ENCODE results near the gene FAM184B.

DNA sequence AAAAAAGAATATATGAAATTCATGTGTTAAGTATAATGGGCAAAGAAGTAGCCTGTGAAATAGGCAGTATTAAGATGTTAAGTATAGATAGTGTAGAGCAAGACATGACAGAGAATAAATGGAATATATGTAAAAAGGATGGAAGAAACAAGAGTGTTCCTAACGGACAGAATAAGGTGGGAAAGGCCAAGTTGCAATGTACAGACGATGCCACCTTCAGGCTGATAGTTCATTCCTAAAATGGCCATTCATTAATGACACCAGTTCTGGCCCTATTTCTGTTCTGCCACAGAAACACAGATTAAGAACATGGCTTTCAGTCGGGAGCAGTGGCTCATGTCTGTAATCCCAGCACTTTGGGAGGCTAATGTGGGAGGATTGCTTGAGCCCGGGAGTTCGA, 4.4 kb upstream of the FAM184B start:
- no peak for TF ChIP-seq POLR2A (IDR thresholded peaks at IDR 0.05)
- TF ChIP-seq, protein P1, sequence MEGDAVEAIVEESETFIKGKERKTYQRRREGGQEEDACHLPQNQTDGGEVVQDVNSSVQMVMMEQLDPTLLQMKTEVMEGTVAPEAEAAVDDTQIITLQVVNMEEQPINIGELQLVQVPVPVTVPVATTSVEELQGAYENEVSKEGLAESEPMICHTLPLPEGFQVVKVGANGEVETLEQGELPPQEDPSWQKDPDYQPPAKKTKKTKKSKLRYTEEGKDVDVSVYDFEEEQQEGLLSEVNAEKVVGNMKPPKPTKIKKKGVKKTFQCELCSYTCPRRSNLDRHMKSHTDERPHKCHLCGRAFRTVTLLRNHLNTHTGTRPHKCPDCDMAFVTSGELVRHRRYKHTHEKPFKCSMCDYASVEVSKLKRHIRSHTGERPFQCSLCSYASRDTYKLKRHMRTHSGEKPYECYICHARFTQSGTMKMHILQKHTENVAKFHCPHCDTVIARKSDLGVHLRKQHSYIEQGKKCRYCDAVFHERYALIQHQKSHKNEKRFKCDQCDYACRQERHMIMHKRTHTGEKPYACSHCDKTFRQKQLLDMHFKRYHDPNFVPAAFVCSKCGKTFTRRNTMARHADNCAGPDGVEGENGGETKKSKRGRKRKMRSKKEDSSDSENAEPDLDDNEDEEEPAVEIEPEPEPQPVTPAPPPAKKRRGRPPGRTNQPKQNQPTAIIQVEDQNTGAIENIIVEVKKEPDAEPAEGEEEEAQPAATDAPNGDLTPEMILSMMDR (IDR thresholded peaks at IDR 0.05), result no peak

Data from vagina (tissue), 2 donors.